HepG2 (cell line): ENCODE results near the gene UBAP1.

ENCODE experiments used
- CTCF ChIP-seq: sonication (generic); formaldehyde crosslinking; IDR thresholded peaks from 2 replicates; pipeline ENCODE4 v1.5.0; 2020; ENCODE audit warnings: mild to moderate bottlenecking, missing genetic modification reagents, moderate library complexity
- POLR2A ChIP-seq, 2 experiments: IDR thresholded peaks; 2 replicates each; pipeline ENCODE4 v1.6.1; 2011; ENCODE audit warnings: low read depth in 2 of 2, low read length in 2 of 2, mild to moderate bottlenecking in 1 of 2, moderate library complexity in 1 of 2; ENCODE audit not compliant: insufficient read depth in 1 of 2
- RFX5 ChIP-seq: IDR thresholded peaks from 2 replicates; pipeline ENCODE4 v1.6.1; 2011; ENCODE audit warnings: low read depth, low read length, improper control_type of control experiment

- TF ChIP-seq CTCF (CRISPR knock-in tag): no peak
- no peak for TF ChIP-seq POLR2A (IDR thresholded peaks at IDR 0.05; ENCODE audit: insufficient read depth in 1 of 2, low read depth in 2 of 2, low read length in 2 of 2)
- no peak for TF ChIP-seq RFX5
Observed at GRCh38 chr9:34249274-34249673, 70.4 kb downstream of the UBAP1 start.
